ENCODE measurements around the gene NSG1.
"Not testable (repeated sequence)": the region's sequence is repeated elsewhere in the genome, so short reads cannot be mapped to it uniquely, and the experiment has no call there.

The NSG1 gene

GRCh38 chr4:4457803-4458553 is 71.1 kb downstream of the NSG1 start:
- no peak overlapping the region for H3K4me3 ChIP-seq (ENCODE audit: control insufficient read depth, low read depth, low read length)
- peak; percentile 55 for DNase-seq (ENCODE audit: low read depth)
- TF ChIP-seq CTCF (conservative IDR thresholded peaks at IDR 0.05; ENCODE audit: control insufficient read depth, insufficient read depth, low read depth, low read length): no peak

GRCh38 chr4:4459181-4459580 is 72.3 kb downstream of the NSG1 start:
- H3K4me3 ChIP-seq (ENCODE audit: control insufficient read depth, low read depth, low read length): no peak overlapping the region
- DNase-seq (ENCODE audit: low read depth): no peak
- no peak for TF ChIP-seq CTCF (conservative IDR thresholded peaks at IDR 0.05; ENCODE audit: control insufficient read depth, insufficient read depth, low read depth, low read length)

- TF ChIP-seq CTCF (conservative IDR thresholded peaks at IDR 0.05; ENCODE audit: control insufficient read depth, insufficient read depth, low read depth, low read length): no peak
- no peak overlapping the region for H3K4me3 ChIP-seq (ENCODE audit: control insufficient read depth, low read depth, low read length)
- DNase-seq (ENCODE audit: low read depth): no peak
Measured at GRCh38 chr4:4460759-4461158, 73.9 kb downstream of the NSG1 start.

GRCh38 chr4:4461178-4461577 is 74.3 kb downstream of the NSG1 start:
- TF ChIP-seq CTCF (conservative IDR thresholded peaks at IDR 0.05; ENCODE audit: control insufficient read depth, insufficient read depth, low read depth, low read length): no peak
- H3K4me3 ChIP-seq (ENCODE audit: control insufficient read depth, low read depth, low read length): no peak overlapping the region
- no peak for DNase-seq (ENCODE audit: low read depth)

GRCh38 chr4:4461850-4462249 is 74.9 kb downstream of the NSG1 start:
- no peak for TF ChIP-seq CTCF (conservative IDR thresholded peaks at IDR 0.05; ENCODE audit: control insufficient read depth, insufficient read depth, low read depth, low read length)
- no peak overlapping the region for H3K4me3 ChIP-seq (ENCODE audit: control insufficient read depth, low read depth, low read length)
- no peak for DNase-seq (ENCODE audit: low read depth)

GRCh38 chr4:4462970-4463369 is 76.1 kb downstream of the NSG1 start:
- DNase-seq (ENCODE audit: low read depth): no peak
- H3K4me3 ChIP-seq (ENCODE audit: control insufficient read depth, low read depth, low read length): no peak overlapping the region
- TF ChIP-seq CTCF (conservative IDR thresholded peaks at IDR 0.05; ENCODE audit: control insufficient read depth, insufficient read depth, low read depth, low read length): no peak

GRCh38 chr4:4465238-4465637 is 78.3 kb downstream of the NSG1 start:
- not testable (repeated sequence) for H3K4me3 ChIP-seq (ENCODE audit: control insufficient read depth, low read depth, low read length); DNase-seq (ENCODE audit: low read depth)
